Stimulated activated CD8-positive, alpha-beta memory T cell treated with anti-CD3 and anti-CD28 coated beads, Interleukin-12 subunit alpha, Interleukin-12 subunit beta, amount 100 ng/mL, for 4 hours (primary cell): ENCODE data around the gene LTBP4.

Source experiments
- DNase-seq: peaks from one replicate; pipeline ENCODE4 v3.0.0-alpha.2; 2020; ENCODE audit warnings: low read depth

Gene LTBP4

DNA sequence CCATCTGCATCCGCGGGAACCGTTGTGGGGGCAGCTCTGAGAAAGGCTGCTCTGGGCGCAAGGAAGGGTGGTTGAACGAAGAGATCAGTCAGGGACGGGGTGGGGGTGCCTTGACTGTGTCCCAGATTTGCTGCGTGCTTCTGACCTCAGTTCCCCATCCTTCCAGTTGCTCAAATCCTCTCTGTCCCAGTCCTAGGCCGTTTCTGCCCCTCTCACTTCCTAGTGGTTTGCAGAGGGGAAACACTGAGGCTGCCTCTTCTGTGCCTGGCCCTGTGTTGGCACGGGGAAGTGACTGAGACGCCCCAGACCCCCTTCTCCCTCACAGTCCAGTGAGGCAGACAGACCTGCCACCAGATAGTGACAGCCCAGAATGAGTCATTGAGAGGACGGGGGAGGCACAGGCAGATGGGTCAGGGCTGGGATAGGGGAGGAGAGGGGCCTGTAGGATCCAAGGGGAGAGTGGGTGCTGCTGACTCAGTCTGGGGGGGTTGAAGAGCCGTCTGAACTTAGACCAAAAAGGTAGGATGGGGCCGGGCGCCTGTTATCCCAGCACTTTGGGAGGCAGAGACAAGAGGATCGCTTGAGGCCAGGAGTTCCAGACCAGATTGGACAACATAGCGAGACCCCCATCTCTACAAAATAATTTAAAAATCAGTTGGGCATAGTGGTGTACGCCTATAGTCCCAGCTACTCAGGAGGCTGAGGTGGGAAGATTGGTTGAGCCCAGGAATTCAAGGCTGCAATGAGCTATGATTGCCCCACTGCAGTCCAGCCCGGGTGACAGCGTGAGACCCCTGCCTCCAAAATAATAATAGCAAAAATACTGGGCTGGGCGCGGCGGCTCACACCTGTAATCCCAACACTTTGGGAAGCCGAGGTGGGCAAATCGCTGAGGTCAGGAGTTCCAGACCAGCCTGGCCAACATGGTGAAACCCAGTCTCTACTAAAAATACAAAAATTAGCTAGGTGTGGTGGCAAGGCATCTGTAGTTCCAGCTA lies 62.8 kb downstream of the LTBP4 start:
- no peak for DNase-seq

DNA sequence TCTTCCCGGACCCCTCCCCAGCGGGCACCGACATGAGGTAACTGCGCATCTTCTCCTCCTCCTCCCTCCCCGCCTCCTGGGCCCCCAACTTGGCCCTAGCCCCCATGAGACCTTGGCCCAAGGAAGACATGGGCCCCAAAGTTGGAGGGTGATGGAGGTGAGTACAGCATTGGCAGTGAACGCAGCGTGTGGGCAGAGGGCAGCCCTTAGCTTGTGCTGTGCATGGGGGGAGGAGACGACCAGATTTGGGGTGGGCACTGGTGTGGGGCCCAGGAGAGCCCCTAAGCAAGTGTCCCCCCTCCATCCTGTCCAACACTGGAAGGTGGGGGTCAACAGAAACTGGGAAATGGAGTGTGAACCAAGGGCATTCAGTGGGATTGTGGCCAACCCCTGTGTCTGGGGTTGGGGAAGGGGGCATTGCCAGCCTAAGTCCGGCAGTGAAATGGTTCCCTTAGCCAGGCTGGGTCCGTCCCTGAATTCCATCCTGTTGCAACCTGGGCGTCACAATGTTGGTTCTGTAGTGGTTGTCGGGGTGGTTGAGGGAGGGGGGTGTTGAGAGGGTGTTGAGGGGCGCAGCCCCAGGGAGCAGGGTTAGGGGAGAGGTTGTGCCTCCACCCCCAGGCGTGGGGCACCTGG lies 65.8 kb downstream of the LTBP4 start:
- no peak for DNase-seq

DNA sequence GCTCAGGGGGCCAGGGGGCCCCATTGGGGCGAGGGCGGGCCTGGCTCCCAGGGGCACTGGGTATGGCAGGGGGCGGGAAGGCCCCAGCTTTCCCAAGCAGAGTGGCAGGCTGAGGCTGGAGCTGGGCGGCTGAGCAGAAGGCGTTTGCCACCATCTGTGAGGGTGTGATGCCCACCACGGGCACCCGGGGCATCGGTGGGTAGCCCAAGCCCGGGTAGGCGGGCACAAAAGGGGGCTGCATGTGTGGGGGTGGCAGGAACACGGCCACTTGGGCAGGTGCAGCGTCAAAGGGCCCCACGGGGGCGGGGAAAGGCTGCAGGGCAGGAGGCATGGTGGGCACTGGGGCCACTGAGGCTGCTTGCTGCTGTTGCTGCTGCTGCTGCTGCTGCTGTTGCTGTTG lies 66.4 kb downstream of the LTBP4 start:
- no peak for DNase-seq

DNA sequence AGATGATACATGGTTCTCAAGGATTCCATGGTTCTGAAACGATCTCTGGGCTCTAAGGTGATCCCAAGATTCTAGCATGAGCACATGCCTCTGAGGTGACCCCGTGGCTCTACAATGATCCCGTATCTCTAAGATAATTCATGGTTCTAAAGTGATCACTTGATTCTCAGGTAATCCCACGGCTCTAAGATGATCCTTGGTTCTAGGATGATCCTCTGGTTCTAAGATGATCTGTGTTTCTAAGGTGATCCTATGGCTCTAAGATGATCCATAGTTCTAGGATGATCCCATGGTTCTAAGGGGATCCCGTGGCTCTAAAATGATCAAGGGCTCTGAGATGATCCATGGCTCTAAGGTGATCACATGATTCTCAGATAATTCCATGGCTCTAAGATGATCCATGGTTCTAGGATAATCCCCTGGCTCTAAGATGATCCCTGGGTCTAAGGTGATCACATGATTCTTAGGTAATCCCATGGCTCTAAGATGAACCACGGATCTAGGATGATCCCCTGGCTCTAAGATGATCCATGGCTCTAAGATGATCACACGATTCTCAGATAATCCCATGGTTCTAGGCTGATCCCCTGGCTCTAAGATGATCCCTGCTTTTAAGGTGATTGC lies 67.9 kb downstream of the LTBP4 start:
- DNase-seq, result no peak

DNA sequence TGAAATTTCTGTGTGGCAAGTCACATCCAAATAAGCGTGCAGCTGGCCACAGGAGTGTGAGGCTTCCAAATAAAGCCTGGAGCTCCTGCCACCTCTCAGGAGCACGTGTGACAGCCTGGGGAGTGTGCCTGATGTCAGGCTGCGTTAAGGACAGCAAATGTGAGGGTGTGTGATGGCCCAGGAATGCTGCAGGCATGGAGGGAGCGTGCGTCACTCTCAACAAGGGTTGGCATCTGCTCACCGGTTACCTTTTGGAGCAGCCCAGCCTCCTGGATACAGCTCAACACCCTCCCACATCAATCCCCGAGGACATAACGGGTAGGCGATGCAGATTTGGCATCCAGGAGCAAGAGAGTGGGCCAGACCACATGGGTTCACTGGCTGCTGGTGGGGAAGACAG lies 70.2 kb downstream of the LTBP4 start:
- no peak for DNase-seq

DNA sequence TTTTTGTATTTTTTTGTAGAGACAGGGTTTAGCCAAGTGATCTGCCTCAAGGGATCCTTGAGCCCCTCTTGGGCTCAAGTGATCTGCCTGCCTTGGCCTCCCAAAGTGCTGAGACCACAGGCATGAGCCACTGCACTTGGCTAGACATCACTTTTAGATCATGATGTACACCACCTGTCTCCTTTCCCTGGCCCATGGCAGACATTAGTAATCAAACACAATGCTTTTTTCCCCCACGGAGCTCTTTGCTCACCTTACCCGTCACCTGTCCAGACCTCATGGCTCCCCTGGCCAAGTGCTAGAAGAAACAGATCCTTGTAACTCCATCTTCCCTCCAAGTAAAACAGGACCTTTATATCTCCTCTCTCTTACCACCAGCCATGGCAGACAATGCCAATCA lies 70.9 kb downstream of the LTBP4 start:
- no peak for DNase-seq

DNA sequence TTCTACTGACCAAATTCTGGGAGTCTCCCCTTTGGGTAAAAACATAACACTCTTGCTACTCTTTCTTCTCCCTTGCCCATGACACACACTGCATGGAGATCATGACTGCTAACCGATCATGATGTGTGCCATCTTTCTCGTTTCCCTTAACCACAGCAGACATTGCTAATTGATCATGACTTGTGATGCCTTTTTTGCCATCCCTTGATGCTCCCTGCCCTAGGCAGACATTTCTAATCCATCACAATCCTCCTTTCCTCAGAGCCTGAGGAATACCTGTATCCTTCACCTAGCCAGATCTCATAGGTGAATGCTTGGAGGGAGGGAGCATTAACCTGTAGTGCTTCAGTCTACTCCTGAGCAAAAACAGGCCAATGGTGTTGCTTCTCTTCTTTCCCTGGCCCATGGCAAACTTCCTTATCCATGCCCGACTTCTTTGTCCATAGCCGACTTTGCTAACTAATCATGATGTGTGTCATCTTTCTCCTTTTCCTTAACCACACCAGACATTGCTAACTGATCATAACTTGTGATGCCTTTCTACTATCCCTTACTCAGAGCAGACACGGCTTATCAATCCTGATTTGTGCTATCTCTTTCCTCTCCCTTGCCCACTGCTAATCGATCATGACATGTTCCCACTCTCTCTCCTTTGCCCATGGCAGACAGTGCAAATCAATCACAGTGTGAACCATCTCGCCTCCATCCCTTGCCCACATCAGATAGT lies 71.6 kb downstream of the LTBP4 start:
- no peak for DNase-seq

DNA sequence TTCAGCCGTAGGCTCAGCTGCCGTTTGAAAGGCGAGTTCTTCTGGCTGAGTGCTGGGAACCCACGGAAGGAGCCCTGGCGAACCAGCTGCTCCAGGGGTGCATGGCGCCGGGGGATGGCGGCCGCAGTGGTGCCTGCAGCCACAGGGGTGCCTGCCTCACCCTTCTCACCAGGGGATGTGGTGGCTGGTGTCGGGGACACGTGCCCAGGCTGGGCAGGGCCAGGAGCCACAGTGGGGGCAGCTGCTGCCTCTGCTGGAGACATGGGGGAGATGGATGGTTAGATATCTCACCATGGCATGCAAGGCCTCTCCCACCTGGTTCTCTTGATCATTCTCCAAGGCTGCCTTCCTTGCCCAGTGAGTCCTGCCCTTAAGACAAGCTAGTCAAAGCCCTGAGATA lies 72.2 kb downstream of the LTBP4 start:
- no peak for DNase-seq

DNA sequence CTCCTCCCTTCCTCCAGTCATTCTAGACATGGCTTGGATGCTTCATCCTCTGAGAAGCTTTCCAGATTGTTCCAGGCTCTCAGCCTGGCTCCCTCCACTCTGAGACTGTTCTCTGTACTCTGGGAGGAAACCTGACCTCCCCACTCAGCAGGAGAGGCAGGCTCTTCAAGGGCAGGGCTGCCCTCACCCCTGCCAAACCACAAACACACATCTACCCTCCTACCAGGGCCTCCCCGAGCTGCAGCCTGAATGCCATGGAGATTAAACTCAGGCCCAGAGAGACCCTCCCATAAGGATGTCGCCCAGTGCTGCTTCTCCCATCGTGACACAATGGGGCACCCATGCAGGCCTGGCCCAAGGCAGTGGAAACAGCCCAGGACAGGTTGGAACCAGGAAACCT lies 73.1 kb downstream of the LTBP4 start:
- no peak for DNase-seq

- no peak for DNase-seq
Observed at GRCh38 chr19:40677156-40677555, 76.0 kb downstream of the LTBP4 start.
